H1 (cell line): ENCODE results near the gene ZMYND15. TPM values are rescaled to one million over a fixed set of nuclear protein-coding genes. Genes with fewer than 3 reads are reported as not detected.

Experiments
- CTCF ChIA-PET: fragments of 300-600 bp; sonication (Branson Sonifier 250); formaldehyde crosslinking; loops from one replicate; lab custom pipeline; 2021; ENCODE audit not compliant: partially characterized antibody; lab: Charles Lee
- POLR2A ChIA-PET: fragments of 300-600 bp; sonication (Branson Sonifier 250); formaldehyde crosslinking; loops from one replicate; lab custom pipeline; 2021; ENCODE audit warnings: inconsistent platforms; ENCODE audit not compliant: partially characterized antibody; lab: Charles Lee
- DNase-seq, 2 experiments: peaks; one replicate each; pipeline versions ENCODE4 v3.0.0 to v3.0.0-alpha.2; 2010 to 2022; ENCODE audit warnings: low spot score in 2 of 2, low read depth in 1 of 2, mixed read lengths in 1 of 2
- FAIRE-seq: peaks from 2 replicates; lab custom pipeline; 2011; peaks lifted over from hg19 to GRCh38; lab: Jason Lieb, UNC
- H2AFZ ChIP-seq: 2 replicates; pipeline ENCODE4 v1.8.1; 2012; ENCODE audit warnings: low read length, inconsistent platforms
- H2AK5ac ChIP-seq: 2 replicates; pipeline ENCODE4 v1.6.1; 2013; ENCODE audit warnings: low read depth, low read length
- H2BK120ac ChIP-seq: replicated peaks from 2 replicates; pipeline ENCODE3; 2013; ENCODE audit warnings: low read depth, low read length, inconsistent platforms
- H2BK12ac ChIP-seq: 2 replicates; pipeline ENCODE4 v1.6.1; 2013; ENCODE audit warnings: low read depth, low read length
- H2BK15ac ChIP-seq: 2 replicates; pipeline ENCODE4 v1.6.1; 2013; ENCODE audit warnings: low read length
- H2BK20ac ChIP-seq: 2 replicates; pipeline ENCODE4 v1.6.1; 2013; ENCODE audit warnings: low read length
- H2BK5ac ChIP-seq: 2 replicates; pipeline ENCODE4 v1.6.1; 2013; ENCODE audit warnings: low read depth, low read length
- H3K14ac ChIP-seq: 2 replicates; pipeline ENCODE4 v1.6.1; 2013; ENCODE audit warnings: inconsistent platforms; ENCODE audit not compliant: insufficient read length
- H3K18ac ChIP-seq: 2 replicates; pipeline ENCODE4 v1.6.1; 2013; ENCODE audit warnings: low read length; ENCODE audit errors: extremely low read depth
- H3K23ac ChIP-seq: 2 replicates; pipeline ENCODE4 v1.6.1; 2013; ENCODE audit warnings: inconsistent platforms; ENCODE audit not compliant: insufficient read length
- H3K23me2 ChIP-seq: 2 replicates; pipeline ENCODE4 v1.6.1; 2013; ENCODE audit warnings: low read depth, low read length
- H3K27ac ChIP-seq: 2 replicates; pipeline ENCODE4 v1.6.1; 2011; ENCODE audit warnings: low read depth, low read length, inconsistent platforms
- H3K27me3 ChIP-seq, 4 experiments: replicated peaks in 1 of 4; 1 replicate in 1 of 4; 2 replicates in 3 of 4; pipeline versions ENCODE4 v1.6.1 to v1.8.1; 2011 to 2013; ENCODE audit warnings: low read length in 3 of 4, mild to moderate bottlenecking in 3 of 4, inconsistent platforms in 2 of 4, mixed read lengths in 2 of 4, moderate library complexity in 1 of 4; ENCODE audit not compliant: control insufficient read depth in 3 of 4, insufficient read depth in 3 of 4; ENCODE audit errors: extremely low read depth in 1 of 4
- H3K36me3 ChIP-seq, 4 experiments: 2 replicates each; pipeline versions ENCODE4 v1.6.1 to v1.8.1; 2011 to 2013; ENCODE audit warnings: mild to moderate bottlenecking in 4 of 4, low read length in 3 of 4, moderate library complexity in 2 of 4, control low read depth in 1 of 4, inconsistent platforms in 1 of 4; ENCODE audit not compliant: insufficient read depth in 4 of 4, control insufficient read depth in 2 of 4
- H3K4ac ChIP-seq: replicated peaks from 2 replicates; pipeline ENCODE3; 2013; ENCODE audit warnings: low read length, low read depth, mixed read lengths, inconsistent platforms; ENCODE audit not compliant: insufficient read length
- H3K4me1 ChIP-seq, 4 experiments: replicated peaks in 1 of 4; 1 replicate in 1 of 4; 2 replicates in 3 of 4; pipeline versions ENCODE4 v1.6.1 to v1.8.1; 2011 to 2013; ENCODE audit warnings: low read length in 3 of 4, inconsistent platforms in 2 of 4, mixed read lengths in 1 of 4; ENCODE audit not compliant: insufficient read depth in 4 of 4, control insufficient read depth in 3 of 4
- H3K4me2 ChIP-seq, 2 experiments: 2 replicates each; pipeline versions ENCODE4 v1.6.1 to v1.8.1; 2011 to 2013; ENCODE audit warnings: low read depth in 2 of 2, low read length in 2 of 2, control low read depth in 1 of 2, inconsistent platforms in 1 of 2, mild to moderate bottlenecking in 1 of 2; ENCODE audit not compliant: insufficient read depth in 1 of 2
- H3K4me3 ChIP-seq, 4 experiments: fragments of 200-600, 300-600 bp in 1 of 4; sonication (generic), shearing (Covaris generic), sonication (Bioruptor Twin) in 1 of 4; 2 replicates each; pipeline versions ENCODE4 v1.5.1 to v1.8.1; 2011 to 2016; ENCODE audit warnings: low read length in 4 of 4, low read depth in 3 of 4, control low read depth in 2 of 4, inconsistent platforms in 2 of 4, mild to moderate bottlenecking in 2 of 4, mixed read lengths in 1 of 4, moderate library complexity in 1 of 4; ENCODE audit not compliant: insufficient read depth in 2 of 4; ENCODE audit errors: extremely low read depth in 1 of 4
- H3K56ac ChIP-seq: replicated peaks from 2 replicates; pipeline ENCODE3; 2013; ENCODE audit warnings: low read depth, mild to moderate bottlenecking, mixed read lengths, low read length, inconsistent platforms; ENCODE audit not compliant: insufficient read length
- H3K79me1 ChIP-seq: 2 replicates; pipeline ENCODE4 v1.6.1; 2013; ENCODE audit warnings: low read depth, low read length, control low read depth
- H3K79me2 ChIP-seq, 2 experiments: 2 replicates each; pipeline versions ENCODE4 v1.6.1 to v1.8.1; 2012 to 2013; ENCODE audit warnings: low read length in 2 of 2, mild to moderate bottlenecking in 2 of 2, inconsistent platforms in 1 of 2; ENCODE audit not compliant: insufficient read depth in 2 of 2, control insufficient read depth in 1 of 2
- H3K9ac ChIP-seq, 4 experiments: replicated peaks in 1 of 4; 1 replicate in 1 of 4; 2 replicates in 3 of 4; pipeline versions ENCODE4 v1.6.1 to v1.8.1; 2011 to 2013; ENCODE audit warnings: low read depth in 3 of 4, low read length in 3 of 4, control low read depth in 2 of 4, mild to moderate bottlenecking in 2 of 4, moderate library complexity in 2 of 4, inconsistent platforms in 1 of 4; ENCODE audit errors: extremely low read depth in 1 of 4
- H3K9me3 ChIP-seq, 2 experiments: 2 replicates each; pipeline versions ENCODE4 v1.6.1 to v1.8.1; 2012 to 2013; ENCODE audit warnings: mild to moderate bottlenecking in 2 of 2, moderate library complexity in 2 of 2, control low read depth in 1 of 2, inconsistent platforms in 1 of 2, low read depth in 1 of 2, low read length in 1 of 2, mixed read lengths in 1 of 2; ENCODE audit not compliant: insufficient read depth in 2 of 2
- H4K20me1 ChIP-seq, 2 experiments: replicated peaks in 1 of 2; 2 replicates each; pipeline versions ENCODE3 to v1.8.1; 2011 to 2013; ENCODE audit warnings: inconsistent platforms in 2 of 2, low read length in 2 of 2, mild to moderate bottlenecking in 1 of 2; ENCODE audit not compliant: insufficient read depth in 2 of 2, control insufficient read depth in 1 of 2
- H4K5ac ChIP-seq: 2 replicates; pipeline ENCODE4 v1.6.1; 2013; ENCODE audit warnings: low read length, low read depth, mixed read lengths, inconsistent platforms; ENCODE audit not compliant: insufficient read length
- H4K8ac ChIP-seq: 2 replicates; pipeline ENCODE4 v1.8.0; 2013; ENCODE audit warnings: mild to moderate bottlenecking, moderate library complexity, low read length, inconsistent platforms; ENCODE audit not compliant: insufficient read depth; ENCODE audit errors: extremely low read depth
- H4K91ac ChIP-seq: replicated peaks from 2 replicates; pipeline ENCODE3; 2013; ENCODE audit warnings: low read length, mixed read lengths, inconsistent platforms; ENCODE audit not compliant: insufficient read length
- CHD2 ChIP-seq: IDR thresholded peaks from 2 replicates; pipeline ENCODE4 v1.6.1; 2012; ENCODE audit warnings: low read length, improper control_type of control experiment
- CTBP2 ChIP-seq: IDR thresholded peaks from 2 replicates; pipeline ENCODE4 v1.7.0; 2011; ENCODE audit warnings: borderline replicate concordance, mild to moderate bottlenecking, moderate library complexity, mixed read lengths, low read length; ENCODE audit not compliant: insufficient read depth, insufficient read length
- EGR1 ChIP-seq: IDR thresholded peaks from 2 replicates; pipeline ENCODE4 v1.6.1; 2011; ENCODE audit warnings: low read depth, low read length, borderline replicate concordance
- GABPA ChIP-seq: IDR thresholded peaks from 2 replicates; pipeline ENCODE4 v1.6.1; 2011; ENCODE audit warnings: mild to moderate bottlenecking, low read length, moderate library complexity, borderline replicate concordance; ENCODE audit not compliant: insufficient read depth
- GTF2F1 ChIP-seq: IDR thresholded peaks from 2 replicates; pipeline ENCODE4 v1.6.1; 2012; ENCODE audit warnings: low read depth, low read length, improper control_type of control experiment, borderline replicate concordance
- HDAC6 ChIP-seq: IDR thresholded peaks from one replicate; pipeline ENCODE4 v1.7.1; 2012; ENCODE audit warnings: low read depth, mild to moderate bottlenecking, inconsistent platforms, low read length, moderate library complexity
- KDM4A ChIP-seq: IDR thresholded peaks from one replicate; pipeline ENCODE4 v1.7.1; 2012; ENCODE audit warnings: low read depth, mild to moderate bottlenecking, moderate library complexity, low read length, inconsistent platforms; ENCODE audit not compliant: severe bottlenecking
- NANOG ChIP-seq: IDR thresholded peaks from 2 replicates; pipeline ENCODE4 v1.6.1; 2011; ENCODE audit warnings: low read length, low read depth, mild to moderate bottlenecking, inconsistent platforms; ENCODE audit not compliant: insufficient read depth, poor library complexity, severe bottlenecking
- PHF8 ChIP-seq: fragments of 200-600 bp; sonication (generic); conservative IDR thresholded peaks from 2 replicates; pipeline ENCODE4 v1.7.1; 2012; ENCODE audit warnings: low read depth, mild to moderate bottlenecking, inconsistent platforms, low read length, moderate library complexity
- POU5F1 ChIP-seq: IDR thresholded peaks from 2 replicates; pipeline ENCODE4 v1.6.1; 2011; ENCODE audit warnings: low read depth, mild to moderate bottlenecking, low read length, moderate library complexity
- SIN3A ChIP-seq, 2 experiments: IDR thresholded peaks in 1 of 2; conservative IDR thresholded peaks in 1 of 2; 2 replicates each; pipeline ENCODE4 v1.6.1; 2011 to 2012; ENCODE audit warnings: low read length in 2 of 2, improper control_type of control experiment in 1 of 2, low read depth in 1 of 2, mild to moderate bottlenecking in 1 of 2
- SP4 ChIP-seq: IDR thresholded peaks from 2 replicates; pipeline ENCODE4 v1.6.1; 2012; ENCODE audit warnings: low read length, inconsistent platforms
- SRF ChIP-seq: IDR thresholded peaks from 2 replicates; pipeline ENCODE4 v1.6.1; 2011; ENCODE audit warnings: mild to moderate bottlenecking, low read depth, low read length, moderate library complexity
- TCF12 ChIP-seq: IDR thresholded peaks from 2 replicates; pipeline ENCODE4 v1.6.1; 2011; ENCODE audit warnings: low read depth, mild to moderate bottlenecking, low read length
- WGBS, 2 experiments: shearing (Covaris generic) in 1 of 2; methylation state at CpG; one replicate each; pipeline versions ENCODE4 v1.1.6 to v1.1.7; 2013 to 2015; ENCODE audit warnings: low lambda C conversion rate in 2 of 2, mixed read lengths in 2 of 2, inconsistent platforms in 1 of 2, low coverage in 1 of 2, missing lambda C conversion rate in 1 of 2; ENCODE audit not compliant: insufficient replicate concordance in 2 of 2, insufficient coverage in 1 of 2, insufficient read length in 1 of 2; ENCODE audit errors: extremely low coverage in 1 of 2, missing lambda C conversion rate in 1 of 2; 5-methylcytosine and 5-hydroxymethylcytosine counted together
- polyA plus RNA-seq, 7 experiments: library from polyadenylated mRNA; depleted of rRNA in 3 of 7; stranded (reverse) in 5 of 7; unstranded in 2 of 7; fragments of >200 nt in 5 of 7; fragments of 200-250 nt in 2 of 7; gene quantifications; 1 replicate in 5 of 7; 2 replicates in 1 of 7; 4 replicates in 1 of 7; pipeline versions ENCODE4 v1.2.1 to v1.2.3, GENCODE V29; 2011 to 2013; ENCODE audit warnings: missing spikeins in 2 of 7, mixed read lengths in 2 of 7
- total RNA-seq: library from RNA; stranded (reverse); fragmentation: NEBNext Ultra II Directional; extraction: Animal tissue kit (Norgen Biotek cat#: 25700); gene quantifications from 2 replicates; pipeline ENCODE4 v1.2.1, GENCODE V29; 2021

Gene ZMYND15
- total and polyA plus RNA-seq, 2 of the 8 experiments (the other 6 are each of a cell fraction or from before 2014, with no cell fraction given) = 0.53 to 0.58 TPM

DNA sequence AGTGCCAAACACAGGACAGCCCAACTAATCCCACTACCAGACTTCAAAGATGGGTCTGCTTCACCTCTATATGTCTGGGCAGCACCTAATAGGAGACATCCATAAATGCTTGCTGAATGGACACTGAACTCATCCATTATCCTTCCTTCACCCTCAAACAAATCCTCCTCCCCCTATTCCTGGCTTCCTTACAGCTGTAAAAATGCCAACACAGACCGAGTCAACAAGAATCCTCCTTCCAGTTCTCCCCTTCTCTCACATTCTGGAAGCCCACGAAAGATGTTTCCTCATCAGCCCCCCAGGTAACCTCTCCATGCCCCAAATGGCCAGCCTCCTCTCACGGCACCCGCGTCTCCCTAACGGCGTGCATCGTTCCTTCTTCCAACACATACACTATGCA lies 47.9 kb upstream of the ZMYND15 start:
- Histone ChIP-seq H3K79me2 (peaks cover 30 to 87% of the 10 kb centered on the region in 2 experiments), H3K9ac (no peak overlapping the region)

More for the DNA sequence above, 47.9 kb upstream of the ZMYND15 start:
- DNase-seq = no peak
- Histone ChIP-seq H3K23me2 (no peaks in the 10 kb centered on the region), H4K20me1 (peaks cover 9 to 10% of the 10 kb centered on the region in 2 experiments), H2BK5ac (no peak overlapping the region), H3K9me3 (no peaks in the 10 kb centered on the region), H3K27me3 (no peaks in the 10 kb centered on the region)
- TF ChIP-seq TCF12 (no peak), EGR1 (no peak), POU5F1 (no peak), HDAC6 (no peak), SP4 (no peak), SRF (no peak), GTF2F1 (no peak), PHF8 (no peak), NANOG (no peak), GABPA (no peak), KDM4A (no peak), CHD2 (no peak), SIN3A (conservative IDR thresholded peaks at IDR 0.05 in 1 of 2, IDR thresholded peaks at IDR 0.05 in 1 of 2; ENCODE audit: low read depth in 1 of 2, low read length in 2 of 2) (no peak), CTBP2 (no peak)
- TF ChIP-seq, all 59 proteins: peak for 0
- no peak overlapping the region for H3K27ac ChIP-seq
- H3K18ac ChIP-seq = no peak overlapping the region
- H4K91ac ChIP-seq = no peak overlapping the region
- no peak overlapping the region for H3K4me3 ChIP-seq
- no peak overlapping the region for H3K56ac ChIP-seq
- H2AFZ ChIP-seq = no peak overlapping the region
- H2BK12ac ChIP-seq = no peak overlapping the region
- no peak overlapping the region for H3K14ac ChIP-seq
- CTCF ChIA-PET = interaction anchor here (0.8 to 1.5 kb wide), 3 partner anchors 13 to 65 kb away, joined by 3 read pairs; no protein-coding TSS in a partner anchor
- no peak overlapping the region for H4K5ac ChIP-seq
- peaks cover 6 to 24% (median 18%) of the 10 kb centered on the region in 4 experiments for H3K36me3 ChIP-seq
- H2BK120ac ChIP-seq = no peak overlapping the region
- WGBS, 2 experiments = 91% methylated on average over 8 of the region's 8 CpGs; no CpG with 5 or more reads in 1 of the 2 experiments
- FAIRE-seq = no peak
- H2BK20ac ChIP-seq = no peak overlapping the region
- H3K4ac ChIP-seq = no peak overlapping the region
- no peak overlapping the region for H3K4me2 ChIP-seq
- no peak overlapping the region for H2BK15ac ChIP-seq
- H3K4me1 ChIP-seq = no peaks in the 10 kb centered on the region
- peaks cover 2% of the 10 kb centered on the region; the same call in 1 of the 2 replicates for H3K79me1 ChIP-seq
- POLR2A ChIA-PET = no interaction called here
- H2AK5ac ChIP-seq = no peak overlapping the region
- no peak overlapping the region for H3K23ac ChIP-seq
- H4K8ac ChIP-seq = no peak overlapping the region
